Psoas muscle (tissue), 8 donors: ENCODE results near the gene NKIRAS1. TPM values are rescaled to one million over a fixed set of nuclear protein-coding genes. Genes with fewer than 3 reads are reported as not detected.
A peak's percentile ranks its signal among the peaks of the same experiment; 100 is the strongest.

ENCODE experiments used
- ATAC-seq, 4 donors: fragments of 200-7000 bp; cut with Tn5 transposase; one replicate each; pipeline ENCODE4 v1.9.1; 2020; ENCODE audit warnings: moderate library complexity in 3 of 4, mild to moderate bottlenecking in 2 of 4
- DNase-seq, 2 donors: peaks; one replicate each; pipeline ENCODE4 v3.0.0-alpha.2; 2020
- H3K27ac ChIP-seq: fragments of 200-600 bp; one replicate; pipeline ENCODE4 v1.8.0; 2022
- H3K27me3 ChIP-seq, 3 donors: fragments of 200-600 bp in 1 of 3; one replicate each; pipeline versions ENCODE4 v1.6.1 to v1.8.0; 2013 to 2022; ENCODE audit warnings: low read length in 2 of 3, mild to moderate bottlenecking in 2 of 3, moderate library complexity in 1 of 3; ENCODE audit not compliant: insufficient read depth in 3 of 3
- H3K36me3 ChIP-seq, 2 donors: fragments of 200-600 bp in 1 of 2; one replicate each; pipeline versions ENCODE4 v1.6.1 to v1.8.0; 2013 to 2022; ENCODE audit warnings: low read depth in 1 of 2, mild to moderate bottlenecking in 1 of 2, moderate library complexity in 1 of 2; ENCODE audit not compliant: insufficient read depth in 1 of 2
- H3K4me1 ChIP-seq: fragments of 200-600 bp; one replicate; pipeline ENCODE4 v1.8.0; 2022
- H3K4me3 ChIP-seq: fragments of 200-600 bp; one replicate; pipeline ENCODE4 v1.8.0; 2022; ENCODE audit warnings: mild to moderate bottlenecking
- H3K9me3 ChIP-seq: fragments of 200-600 bp; one replicate; pipeline ENCODE4 v1.8.0; 2022
- CTCF ChIP-seq: fragments of 200-600 bp; IDR thresholded peaks from one replicate; pipeline ENCODE4 v1.8.0; 2022; ENCODE audit warnings: antibody characterized with exemption
- WGBS, 3 donors: extraction: QIAGEN DNeasy Blood & Tissue Kit; methylation state at CpG; one replicate each; pipeline versions ENCODE4 v1.1.6 to v1.1.7; 2013; 5-methylcytosine and 5-hydroxymethylcytosine counted together
- intact Hi-C, 2 donors: fragments of 100-400 bp; cut with DNase I; formaldehyde crosslinking; loops; one replicate each; pipeline versions ENCODE4 v1.11.0 to v1.14.2; 2022
- polyA plus RNA-seq, 3 donors: library from polyadenylated mRNA; stranded (reverse); fragments of 200-250 nt; gene quantifications; one replicate each; pipeline ENCODE4 v1.2.3, GENCODE V29; 2013
- total RNA-seq, 4 donors: library from RNA; stranded (reverse); fragmentation: NEBNext Ultra II Directional in 2 of 4; extraction: Animal tissue kit (Norgen Biotek cat#: 25700) in 2 of 4; gene quantifications; one replicate each; pipeline versions ENCODE4 v1.2.1 to v1.2.4, GENCODE V29; 2021 to 2023
- donor health status: healthy with polysubstance abuse.
- donor health status: DM: no; HTN: no; CAD: no; lungs with moderate emphysema.
- donor health status: Bipolar disorder and iron deficiency.
- donor health status: healthy.
- donor health status: DM: yes; HTN: yes; CAD: no.
- donor health status: DM: no; HTN: no; CAD: no.
- donor health status: DM: no; HTN: no; CAD: no.
- donor health status: DM: yes; HTN: yes; CAD: no.

The NKIRAS1 gene
- total and polyA plus RNA-seq, 7 donors, result 19.5 to 52.4 (median 22.3) TPM

- intact Hi-C loops, result loop anchor here (1.0 to 2.0 kb wide), 2 partner anchors 26 to 27 kb away; partner anchors contain the start of genes NKIRAS1 (in 1 of the 2) and RPL15 (in 1 of the 2)
- no peak for ATAC-seq
Measured at GRCh38 chr3:23944007-23944783, 27.4 kb upstream of the NKIRAS1 start.

DNA sequence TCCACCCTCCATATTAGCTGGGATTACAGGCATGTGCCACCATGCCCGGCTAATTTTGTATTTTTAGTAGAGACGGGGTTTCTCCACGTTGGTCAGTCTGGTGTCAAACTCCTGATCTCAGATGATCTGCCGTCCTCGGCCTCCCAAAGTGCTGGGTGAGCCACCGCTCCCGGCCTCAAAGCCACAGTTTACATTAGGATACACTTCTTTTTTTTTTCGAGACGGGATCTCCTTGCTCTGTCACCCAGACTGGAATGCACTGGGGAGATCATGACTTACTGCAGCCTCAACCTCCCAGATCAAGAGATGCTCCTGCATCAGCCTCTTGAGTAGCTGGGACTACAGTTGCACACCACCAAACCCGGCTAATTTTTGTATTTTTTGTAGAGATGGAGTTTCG is 25.8 kb upstream of the NKIRAS1 start:
- Histone ChIP-seq H3K27me3 (no peaks in the 10 kb centered on the region), H3K4me1 (peaks cover 28% of the 10 kb centered on the region), H3K9me3 (no peaks in the 10 kb centered on the region), H3K4me3 (no peak overlapping the region), H3K27ac (no peak overlapping the region), H3K36me3 (no peaks in the 10 kb centered on the region)
- no peak for TF ChIP-seq CTCF
- ATAC-seq (no peak), DNase-seq (no peak)
- intact Hi-C loops, result no loop called here
- WGBS, 3 donors, result 90 to 98% (median 93%) methylated on average over 11 of the region's 11 CpGs

More at GRCh38 chr3:23944007-23944783, 27.4 kb upstream of the NKIRAS1 start:
- no peak for DNase-seq
- TF ChIP-seq CTCF, result no peak
- H3K27me3 ChIP-seq, result no peaks in the 10 kb centered on the region
- no peaks in the 10 kb centered on the region for H3K9me3 ChIP-seq
- peak overlapping the region; percentile 81 for H3K4me3 ChIP-seq
- no peaks in the 10 kb centered on the region for H3K36me3 ChIP-seq
- H3K4me1 ChIP-seq, result peaks cover 44% of the 10 kb centered on the region
- 6 to 8% (median 7%) methylated on average over 13 of the region's 13 CpGs for WGBS, 3 donors
- H3K27ac ChIP-seq, result peak overlapping the region; percentile 94

DNA sequence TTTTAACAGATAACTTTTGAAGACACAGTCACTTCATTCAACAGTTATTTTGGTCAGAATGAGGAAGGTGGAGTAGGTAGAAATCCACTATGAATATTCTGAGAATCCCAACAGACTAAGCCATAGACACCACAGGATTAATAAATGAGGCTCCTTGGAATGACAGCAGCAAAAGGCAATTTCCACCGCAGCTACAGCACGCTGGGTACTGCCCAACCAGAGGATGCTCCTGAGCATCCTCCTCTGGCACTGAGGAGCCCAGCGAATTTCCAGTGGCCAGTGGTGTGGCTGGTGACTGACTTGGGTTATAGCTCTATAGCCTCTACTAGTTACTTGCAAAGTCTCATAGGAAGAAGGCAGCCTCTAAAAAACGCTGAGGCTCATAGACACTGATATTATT is 24.6 kb upstream of the NKIRAS1 start:
- no peaks in the 10 kb centered on the region for H3K36me3 ChIP-seq
- no peak overlapping the region for H3K4me3 ChIP-seq
- no peak for ATAC-seq
- 68 to 81% (median 70%) methylated on average over 4 of the region's 4 CpGs for WGBS, 3 donors
- no peak for DNase-seq
- peak overlapping the region; percentile 77 for H3K27ac ChIP-seq
- no peaks in the 10 kb centered on the region for H3K9me3 ChIP-seq
- no peaks in the 10 kb centered on the region for H3K27me3 ChIP-seq
- intact Hi-C loops, result no loop called here
- H3K4me1 ChIP-seq, result peaks cover 18% of the 10 kb centered on the region
- TF ChIP-seq CTCF, result no peak

- Histone ChIP-seq H3K4me3 (peak overlapping the region; percentile 15), H3K36me3 (no peaks in the 10 kb centered on the region), H3K4me1 (peaks cover 17% of the 10 kb centered on the region), H3K27ac (peak overlapping the region; percentile 77), H3K27me3 (no peaks in the 10 kb centered on the region), H3K9me3 (no peaks in the 10 kb centered on the region)
- intact Hi-C loops, result no loop called here
- TF ChIP-seq CTCF, result no peak
- DNase-seq, result no peak
- ATAC-seq, result peak in 2 of 4 donors; percentile 36 to 54
- WGBS, 3 donors, result 30 to 58% (median 38%) methylated on average over 5 of the region's 5 CpGs
Measured at GRCh38 chr3:23940775-23941174, 24.0 kb upstream of the NKIRAS1 start.
